Mesendoderm (in vitro differentiated cells): Measurements from ENCODE around the gene PRSS27.

ENCODE experiments used
- DNase-seq: peaks from one replicate; pipeline ENCODE4 v3.0.0; 2013
- H2AK5ac ChIP-seq: 2 replicates; pipeline ENCODE4 v1.6.1; 2013; ENCODE audit warnings: low read length, inconsistent platforms
- H2BK120ac ChIP-seq: 2 replicates; pipeline ENCODE4 v1.6.1; 2013; ENCODE audit warnings: low read depth, mild to moderate bottlenecking, low read length, moderate library complexity, mixed read lengths
- H2BK15ac ChIP-seq: replicated peaks from 2 replicates; pipeline ENCODE4 v1.6.1; 2013; ENCODE audit warnings: low read depth, mild to moderate bottlenecking, moderate library complexity
- H2BK5ac ChIP-seq: 2 replicates; pipeline ENCODE4 v1.6.1; 2013; ENCODE audit warnings: low read length, inconsistent platforms
- H3K18ac ChIP-seq: 2 replicates; pipeline ENCODE4 v1.6.1; 2013; ENCODE audit warnings: mild to moderate bottlenecking, low read length, mixed read lengths
- H3K23ac ChIP-seq: one replicate; pipeline ENCODE4 v1.6.1; 2013; ENCODE audit warnings: low read length
- H3K27ac ChIP-seq: 2 replicates; pipeline ENCODE4 v1.5.1; 2013; ENCODE audit warnings: low read depth, mild to moderate bottlenecking, inconsistent platforms, low read length, moderate library complexity
- H3K27me3 ChIP-seq: 2 replicates; pipeline ENCODE4 v1.6.1; 2013; ENCODE audit warnings: low read length, control low read depth, mild to moderate bottlenecking, inconsistent platforms; ENCODE audit not compliant: insufficient read depth, poor library complexity
- H3K36me3 ChIP-seq: 2 replicates; pipeline ENCODE4 v1.6.1; 2013; ENCODE audit warnings: low read length, inconsistent platforms; ENCODE audit not compliant: control insufficient read depth, insufficient read depth
- H3K4ac ChIP-seq: one replicate; pipeline ENCODE4 v1.6.1; 2013; ENCODE audit warnings: low read depth, mild to moderate bottlenecking, low read length, moderate library complexity
- H3K4me1 ChIP-seq: 2 replicates; pipeline ENCODE4 v1.6.1; 2013; ENCODE audit warnings: low read depth, low read length, inconsistent platforms; ENCODE audit not compliant: control insufficient read depth
- H3K4me2 ChIP-seq: 2 replicates; pipeline ENCODE4 v1.6.1; 2013; ENCODE audit warnings: low read length
- H3K4me3 ChIP-seq: 2 replicates; pipeline ENCODE4 v1.5.1; 2013; ENCODE audit warnings: mild to moderate bottlenecking, low read length
- H3K56ac ChIP-seq: one replicate; pipeline ENCODE4 v1.6.1; 2013; ENCODE audit warnings: low read length
- H3K79me1 ChIP-seq: 2 replicates; pipeline ENCODE4 v1.6.1; 2013; ENCODE audit warnings: low read length, inconsistent platforms
- H3K79me2 ChIP-seq: 2 replicates; pipeline ENCODE4 v1.6.1; 2013; ENCODE audit warnings: mild to moderate bottlenecking, low read length; ENCODE audit not compliant: control insufficient read depth, insufficient read depth
- H3K9ac ChIP-seq: 2 replicates; pipeline ENCODE4 v1.6.1; 2013; ENCODE audit warnings: low read length, inconsistent platforms
- H4K5ac ChIP-seq: one replicate; pipeline ENCODE4 v1.6.1; 2013; ENCODE audit warnings: low read length
- H4K8ac ChIP-seq: one replicate; pipeline ENCODE4 v1.6.1; 2013; ENCODE audit warnings: low read depth, mild to moderate bottlenecking, control low read depth, low read length, moderate library complexity
- WGBS: extraction: QIAGEN DNeasy Blood & Tissue Kit; methylation state at CpG from one replicate; pipeline ENCODE4 v1.1.7; 2013; ENCODE audit warnings: low lambda C conversion rate, missing lambda C conversion rate; ENCODE audit not compliant: insufficient coverage; ENCODE audit errors: extremely low coverage; 5-methylcytosine and 5-hydroxymethylcytosine counted together

The PRSS27 gene

DNA sequence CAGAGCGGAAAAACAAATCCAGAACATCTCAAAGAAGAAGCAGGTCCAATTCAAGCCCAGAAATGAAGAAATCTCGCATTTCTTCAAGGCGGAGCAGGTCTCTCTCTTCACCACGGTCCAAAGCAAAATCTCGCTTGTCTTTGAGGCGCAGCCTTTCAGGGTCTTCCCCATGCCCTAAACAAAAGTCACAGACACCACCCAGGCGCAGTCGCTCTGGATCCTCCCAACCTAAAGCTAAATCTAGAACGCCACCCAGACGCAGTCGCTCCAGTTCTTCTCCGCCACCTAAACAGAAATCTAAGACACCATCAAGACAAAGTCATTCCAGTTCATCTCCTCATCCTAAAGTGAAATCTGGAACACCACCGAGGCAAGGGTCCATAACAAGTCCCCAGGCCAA lies 42.7 kb upstream of the PRSS27 start:
- no peak overlapping the region for H3K4ac ChIP-seq
- DNase-seq, result no peak
- peaks cover 89% of the 10 kb centered on the region for H3K79me2 ChIP-seq
- no peaks in the 10 kb centered on the region for H3K4me1 ChIP-seq
- H3K4me2 ChIP-seq, result no peak overlapping the region
- H3K56ac ChIP-seq, result no peak overlapping the region
- no peak overlapping the region for H2BK120ac ChIP-seq
- no CpG with 5 or more reads among the region's 13 CpGs for WGBS
- no peak overlapping the region for H4K5ac ChIP-seq
- H3K36me3 ChIP-seq, result peaks cover 75% of the 10 kb centered on the region
- H3K79me1 ChIP-seq, result peaks cover 61% of the 10 kb centered on the region
- H3K9ac ChIP-seq, result no peak overlapping the region
- H2AK5ac ChIP-seq, result no peak overlapping the region
- no peak overlapping the region for H2BK15ac ChIP-seq
- H3K4me3 ChIP-seq, result no peak overlapping the region
- no peaks in the 10 kb centered on the region for H3K27me3 ChIP-seq
- no peak overlapping the region for H3K27ac ChIP-seq
- no peak overlapping the region for H3K18ac ChIP-seq
- no peak overlapping the region for H2BK5ac ChIP-seq
- H4K8ac ChIP-seq, result no peak overlapping the region
- H3K23ac ChIP-seq, result no peak overlapping the region

DNA sequence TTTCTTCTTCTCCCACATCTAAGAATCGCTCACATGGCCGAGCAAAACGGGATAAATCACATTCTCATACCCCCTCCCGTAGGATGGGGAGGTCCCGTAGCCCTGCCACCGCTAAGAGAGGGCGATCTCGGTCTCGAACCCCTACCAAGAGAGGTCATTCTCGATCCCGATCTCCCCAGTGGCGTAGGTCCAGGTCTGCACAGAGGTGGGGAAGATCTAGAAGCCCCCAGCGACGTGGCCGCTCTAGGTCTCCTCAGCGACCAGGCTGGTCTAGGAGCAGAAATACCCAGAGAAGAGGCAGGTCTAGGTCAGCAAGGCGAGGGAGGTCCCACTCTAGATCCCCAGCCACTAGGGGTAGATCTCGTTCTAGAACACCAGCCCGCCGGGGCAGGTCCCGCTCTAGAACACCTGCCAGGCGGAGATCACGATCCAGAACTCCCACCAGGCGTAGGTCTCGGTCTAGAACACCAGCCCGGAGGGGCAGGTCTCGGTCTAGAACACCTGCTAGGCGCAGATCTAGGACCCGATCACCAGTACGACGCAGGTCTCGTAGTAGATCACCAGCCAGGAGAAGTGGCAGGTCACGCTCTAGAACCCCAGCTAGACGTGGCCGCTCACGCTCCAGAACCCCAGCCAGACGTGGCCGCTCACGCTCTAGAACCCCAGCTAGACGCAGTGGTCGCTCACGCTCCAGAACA lies 42.0 kb upstream of the PRSS27 start:
- Histone ChIP-seq H3K27ac (no peak overlapping the region), H3K36me3 (peaks cover 75% of the 10 kb centered on the region), H4K5ac (no peak overlapping the region), H3K56ac (no peak overlapping the region), H2BK120ac (no peak overlapping the region), H3K4me3 (no peak overlapping the region), H3K9ac (no peak overlapping the region), H3K27me3 (no peaks in the 10 kb centered on the region), H2BK15ac (no peak overlapping the region), H3K4ac (no peak overlapping the region), H3K18ac (no peak overlapping the region), H2BK5ac (no peak overlapping the region), H3K4me1 (no peaks in the 10 kb centered on the region), H3K23ac (no peak overlapping the region), H3K79me1 (peaks cover 59% of the 10 kb centered on the region), H4K8ac (no peak overlapping the region), H3K4me2 (no peak overlapping the region), H2AK5ac (no peak overlapping the region), H3K79me2 (peaks cover 90% of the 10 kb centered on the region)
- no CpG with 5 or more reads among the region's 42 CpGs for WGBS
- no peak for DNase-seq

DNA sequence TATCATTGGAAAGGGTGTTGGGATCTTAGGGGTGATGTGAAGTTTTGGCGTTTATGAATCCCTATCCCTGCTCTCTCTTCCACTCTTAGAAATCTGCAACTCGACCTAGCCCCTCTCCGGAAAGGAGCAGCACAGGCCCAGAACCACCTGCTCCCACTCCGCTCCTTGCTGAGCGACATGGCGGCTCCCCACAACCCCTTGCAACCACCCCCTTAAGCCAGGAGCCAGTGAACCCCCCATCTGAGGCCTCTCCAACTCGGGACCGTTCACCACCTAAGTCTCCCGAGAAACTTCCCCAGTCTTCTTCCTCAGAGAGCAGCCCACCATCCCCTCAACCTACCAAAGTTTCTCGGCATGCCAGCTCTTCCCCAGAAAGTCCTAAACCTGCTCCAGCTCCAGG lies 41.4 kb upstream of the PRSS27 start:
- Histone ChIP-seq H3K4me1 (no peaks in the 10 kb centered on the region), H3K27ac (no peak overlapping the region), H3K9ac (no peak overlapping the region), H2BK15ac (no peak overlapping the region), H3K23ac (no peak overlapping the region), H3K79me1 (peaks cover 53% of the 10 kb centered on the region), H2BK120ac (no peak overlapping the region), H4K5ac (no peak overlapping the region), H3K4ac (no peak overlapping the region), H3K4me2 (no peak overlapping the region), H2AK5ac (no peak overlapping the region), H2BK5ac (no peak overlapping the region), H3K27me3 (no peaks in the 10 kb centered on the region), H3K36me3 (peaks cover 69% of the 10 kb centered on the region), H3K18ac (no peak overlapping the region), H3K4me3 (no peak overlapping the region), H4K8ac (no peak overlapping the region), H3K79me2 (peaks cover 90% of the 10 kb centered on the region), H3K56ac (no peak overlapping the region)
- no CpG with 5 or more reads among the region's 10 CpGs for WGBS
- no peak for DNase-seq

DNA sequence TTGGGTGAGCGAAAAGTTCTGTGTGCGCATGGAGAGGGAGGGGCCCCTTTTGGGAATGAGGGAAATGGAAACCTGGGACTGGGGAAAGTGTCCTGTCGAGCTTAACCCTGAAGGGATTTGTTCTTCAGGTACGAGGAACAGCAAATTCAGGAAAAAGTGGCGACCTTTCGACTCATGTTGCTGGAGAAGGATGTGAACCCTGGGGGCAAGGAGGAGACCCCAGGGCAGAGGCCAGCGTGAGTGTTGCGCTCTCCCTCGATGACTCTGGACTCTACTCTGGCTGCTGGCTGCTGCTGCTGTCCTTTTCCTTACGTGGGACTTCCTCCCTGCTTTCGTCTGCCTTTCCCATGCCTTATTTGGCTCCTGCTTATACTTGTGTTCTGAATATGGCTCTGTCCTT lies 37.3 kb upstream of the PRSS27 start:
- Histone ChIP-seq H3K4me1 (peaks cover 5% of the 10 kb centered on the region), H2AK5ac (no peak overlapping the region), H3K4me2 (no peak overlapping the region), H3K27me3 (no peaks in the 10 kb centered on the region), H4K5ac (no peak overlapping the region), H3K36me3 (peaks cover 38% of the 10 kb centered on the region), H3K9ac (no peak overlapping the region), H3K79me1 (peaks cover 24% of the 10 kb centered on the region), H3K4ac (no peak overlapping the region), H2BK120ac (no peak overlapping the region), H4K8ac (no peak overlapping the region), H3K18ac (no peak overlapping the region), H2BK15ac (no peak overlapping the region), H3K23ac (no peak overlapping the region), H3K79me2 (peaks cover 84% of the 10 kb centered on the region), H3K4me3 (no peak overlapping the region), H3K27ac (no peak overlapping the region), H3K56ac (no peak overlapping the region), H2BK5ac (no peak overlapping the region)
- no CpG with 5 or more reads among the region's 11 CpGs for WGBS
- no peak for DNase-seq

DNA sequence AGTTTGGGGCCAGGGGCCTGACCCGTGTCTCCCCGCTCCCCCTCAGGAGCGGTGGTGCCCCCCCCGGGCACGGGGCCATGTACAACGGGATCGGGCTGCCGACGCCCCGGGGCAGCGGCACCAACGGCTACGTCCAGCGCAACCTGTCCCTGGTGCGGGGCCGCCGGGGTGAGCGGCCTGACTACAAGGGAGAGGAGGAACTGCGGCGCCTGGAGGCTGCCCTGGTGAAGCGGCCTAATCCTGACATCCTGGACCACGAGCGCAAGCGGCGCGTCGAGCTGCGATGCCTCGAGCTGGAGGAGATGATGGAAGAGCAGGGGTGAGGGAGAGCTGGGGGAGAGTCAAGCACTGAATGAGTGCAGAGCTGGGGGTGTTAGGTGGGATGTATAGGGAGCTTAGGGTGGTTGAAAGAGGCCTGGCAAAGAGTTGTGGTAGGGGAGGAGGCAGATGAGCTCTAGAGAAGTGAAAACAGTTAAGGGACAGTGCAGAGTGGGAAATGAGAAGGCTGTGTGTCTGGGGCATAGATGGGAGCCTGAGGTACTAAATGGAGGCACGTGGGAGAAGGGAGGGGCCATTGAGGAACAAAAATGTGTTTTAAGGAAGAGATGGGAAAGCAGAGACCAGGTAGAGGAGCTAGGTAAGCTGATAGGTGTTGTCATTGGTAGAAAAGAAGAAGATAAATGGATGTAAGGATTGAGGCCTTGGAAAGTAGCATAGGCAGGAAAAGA lies 36.4 kb upstream of the PRSS27 start:
- Histone ChIP-seq H3K4me1 (peaks cover 8% of the 10 kb centered on the region), H3K18ac (no peak overlapping the region), H3K27me3 (no peaks in the 10 kb centered on the region), H4K5ac (no peak overlapping the region), H2BK5ac (no peak overlapping the region), H3K27ac (no peak overlapping the region), H3K4ac (no peak overlapping the region), H3K9ac (peak overlapping the region; percentile 43), H3K23ac (peak overlapping the region; percentile 97), H3K79me1 (peaks cover 21% of the 10 kb centered on the region), H2BK120ac (no peak overlapping the region), H3K4me2 (no peak overlapping the region), H2AK5ac (no peak overlapping the region), H3K79me2 (peaks cover 75% of the 10 kb centered on the region), H3K36me3 (peaks cover 29% of the 10 kb centered on the region), H4K8ac (no peak overlapping the region), H3K4me3 (no peak overlapping the region), H2BK15ac (no peak overlapping the region), H3K56ac (peak overlapping the region; percentile 46)
- no CpG with 5 or more reads among the region's 30 CpGs for WGBS
- no peak for DNase-seq
